GM12872 (cell line): ENCODE data around the gene PRKCH.

Source experiments
- CTCF ChIP-seq: IDR thresholded peaks from 3 replicates; pipeline ENCODE4 v1.5.1; 2011; ENCODE audit warnings: low read depth, mild to moderate bottlenecking, low read length, moderate library complexity; ENCODE audit not compliant: insufficient read depth

The PRKCH gene

DNA sequence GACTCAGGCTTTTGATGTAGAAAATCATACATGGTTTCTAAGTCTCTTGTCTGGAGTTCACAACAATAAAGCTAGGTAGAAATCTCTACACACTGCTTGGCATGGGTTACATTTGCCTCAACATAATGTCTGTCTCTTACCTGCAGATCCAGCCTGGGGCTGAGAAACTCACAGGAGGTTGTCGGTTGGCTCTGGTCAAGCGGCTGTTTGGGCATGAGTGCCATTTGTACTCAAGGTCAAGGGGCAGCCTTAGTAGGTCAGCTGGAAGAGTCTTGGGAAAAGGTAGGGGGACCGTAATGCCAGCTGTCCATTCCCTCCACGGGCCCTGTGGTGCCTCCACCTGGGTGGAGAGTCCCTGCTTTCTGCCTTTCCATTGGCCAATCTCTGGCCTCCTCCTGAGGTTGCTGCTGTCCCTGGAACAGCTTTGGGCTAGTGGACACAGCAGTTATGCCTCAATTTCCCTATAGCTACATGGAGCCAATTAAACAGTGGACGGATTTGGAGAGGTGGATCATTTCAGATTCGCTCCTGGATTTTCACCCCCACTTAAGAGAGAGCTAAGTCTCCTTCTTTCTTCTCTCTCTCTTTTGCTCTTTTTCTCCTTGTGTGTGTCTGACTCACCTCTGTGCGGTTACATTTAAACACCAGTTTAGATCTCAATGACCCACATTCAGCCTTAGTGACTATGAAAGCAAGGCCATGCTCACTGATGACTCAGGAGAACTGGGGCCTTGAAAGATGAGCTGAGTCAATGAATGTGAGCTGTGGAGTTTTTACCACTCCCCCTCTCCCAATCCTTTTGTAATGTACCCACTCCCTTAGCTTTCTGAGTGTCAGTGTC lies 241.2 kb downstream of the PRKCH start:
- TF ChIP-seq CTCF = no peak

- TF ChIP-seq CTCF = no peak
Observed at GRCh38 chr14:61563162-61563511, 241.8 kb downstream of the PRKCH start.

- no peak for TF ChIP-seq CTCF
Observed at GRCh38 chr14:61563880-61564617, 242.7 kb downstream of the PRKCH start.

DNA sequence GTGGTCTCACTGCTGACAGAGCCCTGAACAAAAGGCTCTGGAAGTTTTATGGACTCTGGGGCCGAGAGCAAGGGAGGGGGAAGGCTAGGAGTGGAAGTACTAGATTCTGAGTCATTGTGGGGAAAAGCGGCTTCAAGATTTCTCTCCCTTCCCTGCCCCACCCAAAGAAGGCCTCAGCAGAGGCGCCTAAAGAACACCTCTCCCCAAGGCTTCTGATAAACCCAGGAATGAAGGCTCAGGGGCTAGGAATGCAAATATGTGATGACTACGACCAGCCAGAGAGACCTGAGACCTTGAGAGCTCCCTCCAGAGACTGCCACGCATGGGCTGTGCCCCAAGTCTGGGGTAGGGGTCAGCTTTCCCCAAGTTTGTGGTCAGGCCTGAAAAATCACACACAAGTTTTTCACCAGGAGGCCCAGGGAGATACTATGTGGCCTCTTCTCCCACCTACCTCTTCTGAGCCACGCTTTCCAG lies 243.3 kb downstream of the PRKCH start:
- no peak for TF ChIP-seq CTCF

GRCh38 chr14:61565181-61565580 lies 243.8 kb downstream of the PRKCH start:
- no peak for TF ChIP-seq CTCF

DNA sequence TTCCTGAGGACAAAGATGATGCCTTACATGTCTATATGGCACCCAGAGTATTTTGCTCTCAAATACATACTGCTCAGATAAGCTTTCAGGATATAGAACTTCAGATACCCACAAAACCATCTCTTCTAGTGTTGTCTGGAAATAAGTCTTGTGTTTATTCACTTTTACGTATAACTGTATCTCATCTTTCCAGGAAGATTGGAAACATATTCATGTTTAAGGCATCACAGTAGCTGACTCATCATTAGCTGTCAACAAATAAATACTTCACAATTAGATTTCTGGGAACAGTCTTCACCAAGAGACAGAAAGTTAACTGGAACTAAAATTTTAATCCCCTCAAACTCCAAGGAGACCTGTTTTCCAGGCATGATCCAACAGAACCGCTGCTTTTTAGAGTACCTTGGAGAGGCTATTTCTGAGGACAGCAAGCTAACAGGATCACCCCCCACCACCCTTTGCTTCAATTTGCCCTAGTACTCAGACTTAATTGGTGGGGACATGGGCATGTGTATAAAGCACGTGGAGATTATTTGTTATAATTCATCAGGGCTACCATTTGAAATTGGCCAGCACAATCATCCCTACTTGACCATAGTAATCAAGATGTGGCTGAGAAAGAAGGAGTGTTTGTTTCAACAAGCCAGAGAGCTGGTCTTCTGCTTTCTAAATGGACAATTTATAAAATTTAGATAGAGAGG lies 244.6 kb downstream of the PRKCH start:
- TF ChIP-seq CTCF = no peak
